A673 (cell line): ENCODE data around the gene GRWD1. TPM values are rescaled to one million over a fixed set of nuclear protein-coding genes. Genes with fewer than 3 reads are reported as not detected.

Source experiments
- BruUV-seq: library from RNA; stranded (reverse); fragments of 400-500 nt; replicated peaks from 2 replicates; lab custom pipeline; 2021; lab: Mats Ljungman, UMichigan
- CTCF ChIA-PET: fragments of 300-600 bp; sonication (Branson Sonifier 250); formaldehyde crosslinking; loops from one replicate; lab custom pipeline; 2022; ENCODE audit warnings: antibody characterized with exemption; lab: Charles Lee
- POLR2A ChIA-PET: fragments of 300-600 bp; sonication (Branson Sonifier 250); formaldehyde crosslinking; loops from one replicate; lab custom pipeline; 2022; ENCODE audit warnings: antibody characterized with exemption; ENCODE audit not compliant: low non-redundant PET; lab: Charles Lee
- DNase-seq: peaks from one replicate; pipeline ENCODE4 v3.0.0-alpha.2; 2015; ENCODE audit warnings: low spot score
- H3K27ac ChIP-seq: fragments of 200-600 bp; sonication (generic); 2 replicates; pipeline ENCODE4 v1.5.1; 2016; ENCODE audit warnings: mixed run types, low read depth, mild to moderate bottlenecking, mixed read lengths, antibody characterized with exemption, low read length; ENCODE audit not compliant: poor library complexity, severe bottlenecking
- H3K27me3 ChIP-seq: fragments of 200-600 bp; sonication (generic); replicated peaks from 2 replicates; pipeline ENCODE4 v1.6.1; 2017; ENCODE audit warnings: mixed run types, low read depth, mild to moderate bottlenecking, mixed read lengths, antibody characterized with exemption, low read length; ENCODE audit not compliant: insufficient read depth, poor library complexity
- H3K36me3 ChIP-seq: fragments of 200-600 bp; sonication (generic); 2 replicates; pipeline ENCODE4 v1.6.1; 2016; ENCODE audit warnings: mixed run types, mild to moderate bottlenecking, mixed read lengths, antibody characterized with exemption, low read length; ENCODE audit not compliant: insufficient read depth, poor library complexity, severe bottlenecking
- H3K4me1 ChIP-seq: fragments of 200-600 bp; sonication (generic); 2 replicates; pipeline ENCODE4 v1.6.1; 2017; ENCODE audit warnings: mixed run types, mild to moderate bottlenecking, mixed read lengths, antibody characterized with exemption, low read length; ENCODE audit not compliant: insufficient read depth, poor library complexity, severe bottlenecking
- H3K4me3 ChIP-seq: fragments of 200-600 bp; sonication (generic); 2 replicates; pipeline ENCODE4 v1.5.1; 2016; ENCODE audit warnings: low read depth, mixed run types, mild to moderate bottlenecking, mixed read lengths, low read length; ENCODE audit not compliant: poor library complexity, severe bottlenecking
- H3K9me3 ChIP-seq: fragments of 200-600 bp; sonication (generic); 2 replicates; pipeline ENCODE4 v1.6.1; 2016; ENCODE audit warnings: mixed run types, low read depth, mild to moderate bottlenecking, mixed read lengths, antibody characterized with exemption, low read length; ENCODE audit not compliant: poor library complexity, severe bottlenecking
- CTCF ChIP-seq: fragments of 300-800, 200-600 bp; sonication (generic); conservative IDR thresholded peaks from 2 replicates; pipeline ENCODE4 v1.5.1; 2017; ENCODE audit warnings: low read depth, mild to moderate bottlenecking, antibody characterized with exemption, low read length, moderate library complexity, mixed read lengths
- EZH2 ChIP-seq: fragments of 200-600 bp; sonication (generic); IDR thresholded peaks from 2 replicates; pipeline ENCODE4 v1.6.1; 2017; ENCODE audit warnings: borderline replicate concordance, low read depth, mild to moderate bottlenecking, mixed read lengths, antibody characterized with exemption, low read length; ENCODE audit not compliant: poor library complexity, severe bottlenecking
- intact Hi-C: fragments of 100-400 bp; cut with micrococcal nuclease; formaldehyde crosslinking; loops from one replicate; pipeline ENCODE4 v1.10.0; 2022; ENCODE audit not compliant: unreplicated experiment
- total RNA-seq: library from RNA; stranded (reverse); gene quantifications from 2 replicates; pipeline ENCODE4 v1.2.3, GENCODE V29; 2021

Gene GRWD1
- total RNA-seq, 1 experiment from 2014 or later, result 109 TPM

- ChIA-PET CTCF (no interaction called here), POLR2A (no interaction called here)
- no peaks in the 10 kb centered on the region for H3K4me1 ChIP-seq
- H3K36me3 ChIP-seq, result peaks cover 42% of the 10 kb centered on the region
- H3K27me3 ChIP-seq, result no peaks in the 10 kb centered on the region
- no peak for DNase-seq
- H3K4me3 ChIP-seq, result no peak overlapping the region
- intact Hi-C loops, result no loop called here
- no peaks in the 10 kb centered on the region for H3K9me3 ChIP-seq
- H3K27ac ChIP-seq, result no peak overlapping the region
- no peak for TF ChIP-seq EZH2
- no peak for TF ChIP-seq CTCF
- no TSS peak for BruUV-seq
Observed at GRCh38 chr19:48458016-48458415, 12.2 kb downstream of the GRWD1 start.

- Histone ChIP-seq H3K4me3 (no peak overlapping the region), H3K27ac (no peak overlapping the region), H3K9me3 (no peaks in the 10 kb centered on the region), H3K27me3 (no peaks in the 10 kb centered on the region), H3K36me3 (peaks cover 29% of the 10 kb centered on the region), H3K4me1 (no peaks in the 10 kb centered on the region)
- BruUV-seq, result no TSS peak
- no peak for DNase-seq
- CTCF ChIA-PET, result no interaction called here
- POLR2A ChIA-PET, result no interaction called here
- TF ChIP-seq EZH2 (no peak), CTCF (no peak)
- intact Hi-C loops, result no loop called here
Observed at GRCh38 chr19:48461651-48461981, 15.8 kb downstream of the GRWD1 start.

GRCh38 chr19:48461982-48462655 is 16.3 kb downstream of the GRWD1 start:
- Histone ChIP-seq H3K9me3 (no peaks in the 10 kb centered on the region), H3K27me3 (no peaks in the 10 kb centered on the region), H3K27ac (no peak overlapping the region), H3K4me3 (no peak overlapping the region), H3K4me1 (peaks cover 3% of the 10 kb centered on the region), H3K36me3 (peaks cover 29% of the 10 kb centered on the region)
- DNase-seq, result no peak
- POLR2A ChIA-PET, result no interaction called here
- CTCF ChIA-PET, result no interaction called here
- BruUV-seq, result no TSS peak
- no peak for TF ChIP-seq CTCF
- TF ChIP-seq EZH2, result no peak
- intact Hi-C loops, result no loop called here
